CD4-positive, alpha-beta T cell treated with Interleukin-6 at 100 ng/mL for 8 hours (primary cell): ENCODE results near the gene PIEZO1.
"Not testable (repeated sequence)": the region's sequence is repeated elsewhere in the genome, so short reads cannot be mapped to it uniquely, and the experiment has no call there.

Experiments used
- DNase-seq: peaks from one replicate; pipeline ENCODE4 v3.0.0-alpha.2; 2020; ENCODE audit warnings: mixed read lengths, low spot score

Gene PIEZO1

DNA sequence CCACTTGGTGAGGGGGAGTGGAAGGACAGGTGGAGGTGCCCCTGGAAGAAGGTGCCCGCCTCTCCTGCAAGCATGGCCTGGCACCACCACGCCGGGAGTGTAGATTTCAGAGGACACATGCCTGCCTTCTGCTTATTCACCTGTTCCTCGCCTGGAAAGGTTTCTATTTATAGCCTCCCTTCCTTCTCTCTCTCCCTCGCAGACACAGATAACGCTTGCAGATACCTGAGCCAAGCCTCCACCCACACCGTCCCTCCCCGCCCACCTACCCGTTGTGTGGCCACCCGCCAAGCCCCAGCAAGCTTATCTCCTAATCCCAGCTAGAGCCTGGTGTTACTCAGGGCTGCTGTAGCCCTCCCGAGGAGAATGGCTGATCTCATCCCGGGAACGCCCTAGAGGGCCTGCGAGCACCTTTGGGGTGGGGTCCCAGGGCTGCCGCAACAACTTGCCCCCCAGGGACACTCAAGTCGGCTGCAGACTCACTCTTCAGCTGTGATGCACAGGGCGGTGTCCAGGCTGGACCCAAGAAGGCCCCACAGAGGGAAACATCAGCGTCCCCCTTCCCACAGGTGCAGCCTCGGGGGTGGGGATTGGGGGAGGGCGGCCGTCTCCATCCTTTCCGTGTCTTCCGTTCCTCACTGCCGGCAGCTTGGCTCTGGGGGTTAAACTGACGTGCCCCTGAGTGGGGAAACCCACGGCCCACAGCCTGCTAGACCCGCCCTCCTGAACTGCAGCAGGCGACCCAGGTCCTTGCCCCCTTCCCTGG, 96.8 kb downstream of the PIEZO1 start:
- no peak for DNase-seq

GRCh38 chr16:88687676-88688012, 97.4 kb downstream of the PIEZO1 start:
- no peak for DNase-seq

DNA sequence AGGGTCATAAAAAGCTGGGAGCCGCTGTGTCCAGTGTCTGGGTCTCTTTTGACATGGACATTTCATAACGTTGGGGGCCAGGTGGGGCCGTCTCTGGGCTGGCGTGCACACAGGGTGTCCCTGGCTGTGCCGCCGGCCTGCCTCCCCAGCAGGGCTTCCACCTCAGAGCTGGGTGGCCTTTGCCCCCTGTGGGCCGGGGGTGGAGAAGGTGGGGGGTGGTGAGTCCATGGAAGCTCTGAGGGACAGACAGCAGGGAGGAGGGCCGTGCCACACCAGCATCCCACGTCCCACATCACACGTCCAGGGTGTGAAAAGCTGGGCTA, 97.8 kb downstream of the PIEZO1 start:
- no peak for DNase-seq

DNA sequence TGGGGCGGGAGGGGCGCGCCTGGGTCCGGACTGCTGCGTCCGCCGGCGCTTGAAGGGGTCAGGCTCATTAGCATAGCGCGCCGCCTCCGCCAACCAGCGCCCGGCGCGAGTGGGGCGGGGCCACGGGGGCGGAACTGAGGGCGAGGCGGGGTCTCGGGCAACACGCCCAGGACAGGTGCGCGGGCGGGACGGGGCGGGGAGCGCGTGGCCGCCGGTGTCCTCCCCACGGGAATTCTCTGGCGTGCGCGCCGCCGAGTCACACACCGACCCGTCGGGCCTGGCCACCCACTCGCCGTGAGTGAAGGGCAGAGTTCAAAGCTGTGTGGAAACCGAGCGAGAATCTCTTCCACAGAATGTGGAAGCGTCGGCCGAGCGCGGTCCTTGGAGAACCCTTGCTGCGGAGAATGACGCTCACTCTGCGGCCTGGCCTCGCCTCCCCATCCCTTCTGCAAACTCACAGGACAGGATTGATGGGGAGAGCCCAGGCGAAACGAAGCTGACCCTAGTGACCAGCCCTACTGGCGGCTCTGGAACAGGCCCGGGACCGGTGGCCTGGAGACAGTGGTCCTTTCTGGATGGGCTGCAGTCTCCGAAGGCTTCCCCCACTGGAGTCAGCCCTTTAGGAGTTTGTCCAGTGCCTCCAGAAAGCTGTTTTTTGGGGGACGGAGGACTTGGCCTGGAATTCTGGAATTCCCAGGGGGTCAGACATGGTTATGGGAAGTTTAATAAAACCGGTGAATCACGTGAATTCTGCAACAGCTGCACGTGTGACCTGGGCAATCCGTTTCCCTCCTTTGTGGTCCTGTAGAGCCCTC, 98.4 kb downstream of the PIEZO1 start, which contains the start of gene SNAI3:
Gene SNAI3, minus strand, starts transcription at position 69 of the 815 bp plus-strand sequence. CDS start 101 bp downstream, outside the sequence.
- peak; percentile 79 for DNase-seq

DNA sequence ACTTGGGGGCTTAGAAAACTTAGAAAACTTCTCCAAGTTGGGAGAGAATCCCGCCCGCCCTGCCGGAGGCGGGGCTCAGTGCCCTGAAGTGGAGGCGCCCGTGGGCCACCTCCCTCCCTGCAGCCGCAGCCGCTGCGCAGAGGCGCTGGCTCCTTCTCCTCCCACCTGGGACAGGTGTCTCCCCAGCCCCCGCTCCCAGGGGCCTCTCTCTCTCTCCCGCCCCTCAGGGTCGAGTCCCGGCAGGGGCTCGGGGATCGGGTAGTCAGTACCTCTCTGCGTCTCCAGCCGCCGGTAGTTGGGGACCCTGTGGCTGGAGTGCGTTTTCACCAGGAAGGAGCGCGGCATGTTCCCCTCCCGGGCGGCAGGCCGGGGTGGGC, 99.0 kb downstream of the PIEZO1 start:
- peak; percentile 32 for DNase-seq

GRCh38 chr16:88685156-88686061, 99.6 kb downstream of the PIEZO1 start:
- peak; percentile 53 for DNase-seq

DNA sequence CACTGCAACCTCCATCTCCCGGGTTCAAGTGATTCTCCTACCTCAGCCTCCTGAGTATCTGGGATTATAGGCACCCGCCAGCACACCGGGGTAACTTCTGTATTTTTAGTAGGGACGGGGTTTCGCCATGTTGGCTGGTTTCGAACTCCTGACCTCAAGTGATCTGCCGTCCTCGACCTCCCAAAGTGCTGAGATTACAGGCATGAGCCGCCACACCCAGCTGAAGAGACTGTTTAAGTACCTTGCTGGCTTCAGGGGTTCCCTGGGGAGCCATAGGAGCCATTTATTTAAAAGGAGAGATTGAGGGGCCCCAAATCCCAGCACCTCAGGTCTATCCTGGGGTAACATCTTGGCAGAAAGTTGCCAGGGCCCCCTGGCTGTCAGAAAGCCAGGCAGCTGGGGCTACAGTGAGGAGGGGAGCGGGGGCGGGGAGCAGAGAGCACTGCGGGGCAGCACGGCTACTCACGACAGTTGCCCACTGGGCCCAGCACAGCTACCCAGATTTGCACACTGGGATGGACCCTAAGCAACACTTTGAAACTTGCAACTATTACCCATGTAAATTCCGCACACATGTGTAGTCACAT, 100.4 kb downstream of the PIEZO1 start:
- no peak for DNase-seq

DNA sequence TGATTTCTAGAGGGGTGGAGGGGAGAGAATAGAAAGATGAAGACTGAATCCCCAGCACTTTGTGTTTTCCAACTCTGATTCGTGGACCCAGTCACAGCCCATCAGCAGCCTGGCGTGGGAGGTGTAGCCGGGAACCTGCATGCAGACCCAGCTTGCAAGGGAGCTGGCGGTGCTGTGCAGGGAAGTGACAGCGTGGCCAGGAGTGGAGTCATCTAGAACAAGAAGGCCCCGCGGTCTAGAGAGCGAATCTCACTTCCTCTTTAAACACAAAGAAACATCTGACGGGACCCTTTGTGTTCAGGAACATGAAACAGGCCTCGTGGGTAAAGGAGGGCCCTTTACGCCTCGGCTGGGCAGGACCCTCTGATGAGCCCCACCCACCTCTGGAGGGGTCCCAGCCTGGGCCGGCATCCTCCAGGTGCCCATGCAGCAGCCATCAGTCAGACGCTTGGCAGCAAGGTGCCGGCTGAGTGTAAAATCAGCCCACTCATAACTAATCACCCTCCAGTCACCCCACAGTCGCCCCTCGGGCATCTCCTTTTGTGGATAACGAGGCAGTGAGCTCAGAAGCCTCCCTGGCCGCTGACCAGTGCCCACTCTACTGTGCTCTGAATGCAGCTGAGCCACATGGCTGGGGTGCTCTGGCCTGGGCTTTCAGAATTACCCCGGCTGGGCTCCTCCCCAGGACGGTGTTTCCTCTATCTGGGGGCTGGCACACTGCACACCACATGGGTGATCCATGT, 103.1 kb downstream of the PIEZO1 start:
- peak; percentile 70 for DNase-seq

DNA sequence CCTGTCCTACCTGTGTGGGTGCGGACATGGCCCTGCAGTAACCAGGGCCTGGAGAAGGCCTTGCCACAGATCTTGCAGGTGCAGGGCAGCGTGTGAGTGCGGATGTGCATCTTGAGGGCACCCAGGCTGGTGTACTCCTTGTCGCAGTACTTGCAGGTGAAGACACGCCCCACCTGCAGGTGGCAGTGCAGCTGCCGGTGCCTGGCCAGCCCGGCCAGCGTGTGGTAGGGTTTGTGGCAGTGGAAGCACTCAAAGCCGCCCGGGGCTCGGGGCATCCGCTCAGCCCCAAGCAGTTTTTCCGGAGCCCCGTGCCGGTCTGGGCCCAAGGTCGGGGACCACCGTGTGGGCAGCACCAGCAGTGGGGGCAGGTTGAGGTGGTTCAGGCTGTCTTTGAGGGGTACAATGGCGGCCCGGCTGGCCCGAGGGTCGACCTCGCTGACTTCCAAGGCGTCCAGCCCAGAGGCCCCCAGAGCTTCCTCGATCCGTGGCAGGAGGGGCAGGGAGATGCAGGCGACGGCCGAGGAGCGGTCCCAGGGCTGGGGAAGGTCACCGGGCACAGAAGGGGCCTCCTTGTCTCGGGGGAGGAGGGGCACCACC, 103.8 kb downstream of the PIEZO1 start:
- peak; percentile 62 for DNase-seq

DNA sequence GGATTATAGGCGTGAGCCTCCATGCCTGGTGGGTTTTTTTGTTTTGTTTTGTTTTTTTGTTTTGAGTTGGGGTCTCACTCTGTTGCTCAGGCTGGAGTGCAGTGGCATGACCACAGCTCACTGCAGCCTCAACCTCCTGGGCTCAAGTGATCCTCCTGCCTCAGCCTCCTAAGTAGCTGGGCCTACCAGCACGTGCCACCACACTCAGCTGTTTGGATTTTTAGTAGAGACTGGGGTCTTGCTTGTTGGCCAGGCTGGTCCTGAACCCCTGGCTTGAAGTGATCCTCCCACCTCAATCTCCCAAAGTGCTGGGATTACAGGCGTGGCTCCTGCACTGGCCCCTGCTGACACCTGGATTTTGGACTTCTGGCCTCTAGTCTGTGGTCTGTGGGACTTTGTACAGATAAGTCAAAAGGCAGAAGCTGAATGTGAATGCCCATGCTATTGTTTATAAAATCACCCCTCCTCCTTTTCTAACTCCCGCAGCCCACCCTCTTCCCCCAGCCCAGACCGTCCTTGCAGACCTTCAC, 104.4 kb downstream of the PIEZO1 start:
- no peak for DNase-seq

DNA sequence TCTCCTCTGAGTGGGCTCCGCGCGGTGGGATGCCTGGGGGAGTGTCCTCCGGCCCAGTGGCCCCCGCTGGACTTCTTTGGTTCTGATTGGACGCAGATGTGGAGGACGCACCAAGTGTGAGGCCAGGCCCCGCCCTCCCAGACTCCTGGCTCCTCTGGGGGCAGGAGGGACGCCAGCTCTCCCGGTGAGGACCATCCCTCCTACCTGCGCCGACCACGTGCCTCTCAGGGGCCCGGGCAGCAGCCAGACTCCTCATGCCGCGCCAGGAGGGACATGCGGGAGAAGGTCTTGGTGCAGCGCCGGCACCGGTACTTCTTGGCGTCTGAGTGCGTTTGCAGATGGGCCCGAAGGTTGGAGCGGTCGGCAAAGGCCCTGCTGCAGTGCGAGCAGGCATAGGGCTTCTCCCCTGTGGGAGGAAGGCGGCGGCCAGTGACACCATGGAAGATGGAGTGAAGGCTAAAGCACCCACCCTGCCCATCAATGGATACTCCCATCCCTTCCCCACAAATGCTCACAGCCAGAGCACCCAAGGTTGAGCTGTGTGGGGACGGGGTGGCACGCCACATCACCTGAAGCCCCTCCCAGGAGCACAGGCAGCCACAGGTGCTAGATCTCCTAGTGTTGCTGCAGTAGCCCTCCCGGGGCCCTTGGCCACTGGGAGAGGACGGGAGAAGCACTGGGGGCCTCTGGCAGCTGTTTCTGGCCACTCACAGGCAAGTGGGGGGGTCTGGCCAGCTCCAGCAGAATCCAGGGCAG, 106.6 kb downstream of the PIEZO1 start:
- no peak for DNase-seq

DNA sequence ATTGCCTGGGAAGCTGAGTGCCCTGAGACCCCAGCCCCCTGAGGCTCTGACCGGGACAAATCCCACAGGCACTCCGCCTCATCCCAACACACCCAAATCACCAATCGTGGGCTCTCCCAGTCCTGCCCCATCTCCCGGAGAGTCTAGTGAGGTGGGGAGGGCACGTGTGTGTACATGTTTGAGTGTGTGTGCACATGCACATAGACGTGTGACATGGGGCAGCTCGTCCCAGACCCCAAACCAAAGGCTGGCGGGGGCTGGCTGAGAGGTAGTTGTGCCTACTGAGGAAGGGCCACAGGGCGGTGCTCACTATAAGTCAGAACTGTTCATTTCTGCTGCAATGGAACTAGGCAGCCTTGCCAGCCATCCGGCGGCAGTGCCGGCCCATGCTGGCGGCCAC, 107.3 kb downstream of the PIEZO1 start:
- no peak for DNase-seq

- no peak for DNase-seq
Measured at GRCh38 chr16:88676502-88677242, 108.3 kb downstream of the PIEZO1 start.

DNA sequence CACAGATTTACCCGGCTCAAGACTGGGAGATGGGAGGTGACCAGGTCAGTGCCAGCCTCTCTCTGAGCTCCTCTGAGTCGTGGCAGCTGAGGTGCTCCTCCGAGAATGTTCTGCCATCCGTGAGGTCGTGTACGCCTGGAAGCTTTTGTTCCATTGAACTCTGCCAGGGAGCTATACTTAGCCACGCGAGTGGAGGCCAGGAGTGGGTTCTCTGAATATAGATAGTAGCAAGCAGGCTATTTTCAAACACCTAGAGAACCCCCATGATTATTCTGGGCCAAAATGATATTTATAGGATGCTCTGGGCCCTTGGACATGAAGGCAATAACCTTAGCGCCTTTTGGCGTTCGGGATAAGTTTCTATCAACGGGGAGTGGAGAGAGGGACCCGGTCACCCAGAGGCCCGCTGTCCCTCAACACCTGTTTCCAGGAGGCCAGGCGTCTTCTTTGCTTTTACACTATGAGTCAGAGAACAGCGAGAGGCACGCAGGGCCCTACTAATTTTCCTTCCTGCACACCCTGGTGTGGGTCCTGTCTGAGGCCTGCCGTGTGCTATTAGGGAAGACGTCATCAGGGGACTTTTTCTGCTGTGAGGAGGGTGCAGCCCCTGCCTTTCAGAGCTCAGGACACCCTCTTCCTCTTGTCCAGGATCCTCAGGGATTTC, 111.2 kb downstream of the PIEZO1 start:
- no peak for DNase-seq

DNA sequence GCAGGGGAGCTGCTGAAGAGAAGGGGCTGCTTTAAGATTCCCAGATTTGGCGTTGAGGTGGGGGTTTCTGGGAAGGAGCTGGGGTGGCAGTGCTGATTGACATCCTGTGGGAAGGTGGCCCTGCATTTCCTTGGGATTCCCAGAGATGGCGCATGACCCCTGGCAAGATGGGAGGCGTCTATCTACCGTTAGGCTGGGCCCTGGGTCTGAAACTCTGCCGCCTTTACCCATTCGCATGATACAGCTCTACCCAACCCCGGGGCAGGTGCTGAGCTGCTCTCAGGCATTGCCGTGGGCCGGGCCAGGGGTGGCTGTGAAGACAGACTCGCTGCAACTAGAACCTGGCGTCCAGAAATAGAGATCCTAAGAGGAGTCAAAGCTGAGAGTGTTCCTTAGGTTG, 112.2 kb downstream of the PIEZO1 start:
- no peak for DNase-seq

DNA sequence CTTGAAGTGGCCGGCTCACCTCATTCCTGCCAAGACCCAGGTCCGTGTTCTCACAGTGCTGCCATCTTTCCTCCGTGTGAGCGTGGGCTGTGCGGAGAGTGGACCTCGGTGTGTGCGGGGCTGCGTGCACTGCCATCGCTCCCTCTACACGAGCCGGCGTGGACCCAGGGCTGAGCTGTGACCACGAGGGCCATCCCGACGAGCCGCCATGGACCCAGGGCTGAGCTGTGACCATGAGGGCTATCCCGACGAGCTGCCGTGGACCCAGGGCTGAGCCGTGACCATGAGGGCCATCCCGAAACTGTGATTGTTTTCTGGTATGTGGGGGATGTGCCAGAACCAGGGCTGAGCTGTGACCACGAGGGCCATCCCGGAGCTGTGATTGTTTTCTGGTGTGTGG, 113.2 kb downstream of the PIEZO1 start:
- DNase-seq, result no peak

DNA sequence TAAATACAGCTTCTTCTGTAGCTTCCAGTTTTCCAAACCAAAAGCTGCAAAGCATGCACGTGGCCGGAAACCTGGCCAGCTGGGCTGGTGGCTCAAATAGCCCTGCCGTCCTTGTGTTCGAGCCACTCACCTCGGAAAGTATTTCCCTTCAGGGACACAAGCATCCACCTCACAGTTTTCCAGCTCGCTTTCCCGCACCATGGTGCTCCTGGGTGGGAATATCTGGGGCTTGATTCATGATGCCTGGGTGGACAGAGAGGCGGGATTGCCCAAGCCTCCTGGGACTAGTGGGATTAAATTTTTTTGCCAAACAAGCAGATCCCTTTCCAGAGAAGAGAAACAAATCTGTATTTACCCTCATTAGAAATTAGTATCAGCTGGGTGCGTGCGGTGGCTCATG, 115.0 kb downstream of the PIEZO1 start:
- no peak for DNase-seq

- not testable (repeated sequence) for DNase-seq
Measured at GRCh38 chr16:88669493-88669892, 115.5 kb downstream of the PIEZO1 start.

- DNase-seq, result no peak
Measured at GRCh38 chr16:88667461-88667860, 117.6 kb downstream of the PIEZO1 start.
